IPS-18c (cell line): ENCODE data around the gene SPDYC.
"Not testable (repeated sequence)": the region's sequence is repeated elsewhere in the genome, so short reads cannot be mapped to it uniquely, and the experiment has no call there.

Experiments used
- H3K4me3 ChIP-seq: 2 replicates; pipeline ENCODE4 v1.7.0; 2013; ENCODE audit warnings: low read depth, mild to moderate bottlenecking, low read length, moderate library complexity; ENCODE audit not compliant: insufficient read depth
- H3K9me3 ChIP-seq: one replicate; pipeline ENCODE4 v1.6.1; 2013; ENCODE audit warnings: mild to moderate bottlenecking, low read length, moderate library complexity; ENCODE audit not compliant: control insufficient read depth, insufficient read depth

The SPDYC gene

GRCh38 chr11:65156926-65157325 lies 13.1 kb upstream of the SPDYC start:
- Histone ChIP-seq H3K9me3 (no peaks in the 10 kb centered on the region), H3K4me3 (no peak overlapping the region)

- no peak overlapping the region for H3K4me3 ChIP-seq
- H3K9me3 ChIP-seq = no peaks in the 10 kb centered on the region
These were observed 12.7 kb upstream of the SPDYC start for GRCh38 chr11:65157336-65157735.

- H3K9me3 ChIP-seq = no peaks in the 10 kb centered on the region
- H3K4me3 ChIP-seq = no peak overlapping the region
These were observed 11.0 kb upstream of the SPDYC start for GRCh38 chr11:65159012-65159411.

- Histone ChIP-seq H3K4me3 (no peak overlapping the region), H3K9me3 (no peaks in the 10 kb centered on the region)
These were observed 9.4 kb upstream of the SPDYC start for GRCh38 chr11:65160643-65161042.

GRCh38 chr11:65163684-65164083 lies 6.3 kb upstream of the SPDYC start:
- no peak overlapping the region for H3K4me3 ChIP-seq
- H3K9me3 ChIP-seq = no peaks in the 10 kb centered on the region

- H3K4me3 ChIP-seq = no peak overlapping the region
These were observed 4.4 kb upstream of the SPDYC start for GRCh38 chr11:65165410-65166317.

GRCh38 chr11:65166893-65167292 lies 3.1 kb upstream of the SPDYC start:
- Histone ChIP-seq H3K4me3 (no peak overlapping the region), H3K9me3 (peaks cover 2% of the 10 kb centered on the region)

More at GRCh38 chr11:65165410-65166317, 4.4 kb upstream of the SPDYC start:
- no peaks in the 10 kb centered on the region for H3K9me3 ChIP-seq

GRCh38 chr11:65167656-65168055 lies 2.4 kb upstream of the SPDYC start:
- peaks cover 2% of the 10 kb centered on the region for H3K9me3 ChIP-seq
- H3K4me3 ChIP-seq = no peak overlapping the region

- Histone ChIP-seq H3K4me3 (no peak overlapping the region), H3K9me3 (peaks cover 2% of the 10 kb centered on the region)
These were observed 830 bp upstream of the SPDYC start for GRCh38 chr11:65169164-65169641.

GRCh38 chr11:65172600-65172999 lies 2.6 kb downstream of the SPDYC start:
- H3K9me3 ChIP-seq = peaks cover 2% of the 10 kb centered on the region
- no peak overlapping the region for H3K4me3 ChIP-seq

GRCh38 chr11:65174571-65175010 lies 4.6 kb downstream of the SPDYC start:
- not testable (repeated sequence) for H3K9me3 ChIP-seq, H3K4me3 ChIP-seq

- no peaks in the 10 kb centered on the region for H3K9me3 ChIP-seq
These were observed 11.0 kb downstream of the SPDYC start for GRCh38 chr11:65180877-65181568.

GRCh38 chr11:65181569-65182257 lies 11.7 kb downstream of the SPDYC start, which contains the start of gene CAPN1:
TSS of gene CAPN1 (plus strand) at chr11:65181928. CDS start at chr11:65182702, 774 bp downstream.
- H3K9me3 ChIP-seq = no peaks in the 10 kb centered on the region
- H3K4me3 ChIP-seq = peak within 1 kb of the TSS; percentile 87

More at GRCh38 chr11:65180877-65181568, 11.0 kb downstream of the SPDYC start:
- H3K4me3 ChIP-seq = peak overlapping the region; percentile 87

- H3K9me3 ChIP-seq = no peaks in the 10 kb centered on the region
- peak overlapping the region; percentile 87 for H3K4me3 ChIP-seq
These were observed 12.5 kb downstream of the SPDYC start for GRCh38 chr11:65182258-65183170.

GRCh38 chr11:65183201-65183891 lies 13.3 kb downstream of the SPDYC start:
- H3K4me3 ChIP-seq = peak overlapping the region; percentile 87
- no peaks in the 10 kb centered on the region for H3K9me3 ChIP-seq

- peak overlapping the region; percentile 87; the same call in 1 of the 2 replicates for H3K4me3 ChIP-seq
These were observed 14.1 kb downstream of the SPDYC start for GRCh38 chr11:65184146-65184545.

More at GRCh38 chr11:65184146-65184545, 14.1 kb downstream of the SPDYC start:
- H3K9me3 ChIP-seq = no peaks in the 10 kb centered on the region
